Ectodermal cell (in vitro differentiated cells): Measurements from ENCODE around the gene FAM234B.
A peak's percentile ranks its signal among the peaks of the same experiment; 100 is the strongest.

ENCODE experiments used
- H3K27ac ChIP-seq: 2 replicates; pipeline ENCODE4 v1.7.0; 2013; ENCODE audit warnings: mild to moderate bottlenecking, low read depth, low read length; ENCODE audit not compliant: insufficient read depth, poor library complexity, severe bottlenecking
- H3K27me3 ChIP-seq: 2 replicates; pipeline ENCODE4 v1.7.0; 2013; ENCODE audit warnings: mild to moderate bottlenecking, low read length; ENCODE audit not compliant: insufficient read depth, control insufficient read depth, poor library complexity, severe bottlenecking
- H3K36me3 ChIP-seq: one replicate; pipeline ENCODE4 v1.7.0; 2013; ENCODE audit warnings: low read length; ENCODE audit not compliant: control insufficient read depth, insufficient read depth
- H3K4me1 ChIP-seq: one replicate; pipeline ENCODE4 v1.7.0; 2013; ENCODE audit warnings: low read length; ENCODE audit not compliant: control insufficient read depth, insufficient read depth
- H3K4me3 ChIP-seq: 2 replicates; pipeline ENCODE4 v1.7.0; 2013; ENCODE audit warnings: low read depth, low read length, control low read depth; ENCODE audit not compliant: insufficient read depth
- H3K9me3 ChIP-seq: 2 replicates; pipeline ENCODE4 v1.7.0; 2013; ENCODE audit warnings: mild to moderate bottlenecking, low read length, moderate library complexity; ENCODE audit not compliant: control insufficient read depth
- WGBS, 2 experiments: methylation state at CpG; one replicate each; pipeline ENCODE4 v1.1.7; 2013; ENCODE audit warnings: missing lambda C conversion rate in 2 of 2; 5-methylcytosine and 5-hydroxymethylcytosine counted together

Gene FAM234B

DNA sequence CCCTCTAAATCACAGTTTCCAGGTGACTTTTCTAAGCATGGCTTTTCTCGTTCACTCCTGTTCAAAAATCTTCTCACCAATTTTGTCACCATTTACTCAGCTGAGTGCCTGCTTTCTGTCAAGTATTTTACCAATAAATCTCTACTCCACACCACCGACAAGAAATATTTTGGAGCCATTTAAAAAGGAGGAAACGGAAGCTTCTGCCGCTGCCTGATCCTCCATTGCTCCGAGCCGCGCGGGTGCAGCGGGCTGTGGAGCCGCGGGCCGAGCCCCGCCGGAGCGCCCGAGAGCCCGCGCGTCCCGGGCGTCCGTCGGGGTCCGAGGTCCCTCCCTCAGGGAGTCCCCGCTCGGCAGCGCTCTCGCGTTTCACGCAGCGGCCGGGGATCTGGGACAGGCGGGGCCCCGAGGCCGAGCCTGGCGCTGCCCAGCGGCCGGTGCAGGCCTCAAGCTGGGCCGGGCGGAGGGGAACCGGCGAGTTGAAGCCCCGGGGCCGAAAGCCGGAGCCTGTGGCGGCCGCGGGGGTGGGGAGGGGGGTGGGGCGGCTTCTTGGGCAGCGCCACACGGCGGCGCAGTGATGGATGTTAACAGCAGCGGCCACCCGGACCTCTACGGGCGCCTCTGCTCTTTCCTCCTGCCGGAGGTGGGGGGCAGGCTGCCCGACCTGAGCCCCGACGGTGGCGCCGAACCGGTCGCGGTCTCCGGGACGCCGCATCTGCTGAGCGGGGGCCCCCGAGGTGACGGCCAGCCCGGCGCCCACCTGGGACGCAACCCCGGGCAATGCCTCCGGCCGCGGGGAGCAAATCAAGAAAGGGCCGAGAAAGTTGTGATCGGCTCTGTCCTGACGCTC is 43.0 kb upstream of the FAM234B start:
- H3K9me3 ChIP-seq = no peaks in the 10 kb centered on the region
- peak overlapping the region; percentile 63 for H3K4me3 ChIP-seq
- peak overlapping the region; percentile 40 for H3K27ac ChIP-seq
- H3K36me3 ChIP-seq = no peaks in the 10 kb centered on the region
- 2% methylated on average over 82 of the region's 82 CpGs for WGBS, 2 experiments
- peaks cover 2% of the 10 kb centered on the region for H3K4me1 ChIP-seq
- peaks cover 15% of the 10 kb centered on the region for H3K27me3 ChIP-seq

DNA sequence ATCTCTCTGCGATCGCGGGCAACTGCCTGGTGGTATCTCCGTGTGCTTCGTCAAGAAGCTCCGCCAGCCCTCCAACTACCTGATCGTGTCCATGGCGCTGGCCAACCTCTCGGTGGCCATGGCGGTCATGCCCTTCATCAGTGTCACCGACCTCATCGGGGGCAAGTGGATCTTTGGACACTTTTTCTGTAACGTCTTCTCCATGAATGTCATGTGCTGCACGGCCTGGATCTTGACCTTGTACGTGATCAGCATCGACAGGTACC is 42.5 kb upstream of the FAM234B start:
- H3K27ac ChIP-seq = no peak overlapping the region
- WGBS, 2 experiments = 65% methylated on average over 16 of the region's 16 CpGs

DNA sequence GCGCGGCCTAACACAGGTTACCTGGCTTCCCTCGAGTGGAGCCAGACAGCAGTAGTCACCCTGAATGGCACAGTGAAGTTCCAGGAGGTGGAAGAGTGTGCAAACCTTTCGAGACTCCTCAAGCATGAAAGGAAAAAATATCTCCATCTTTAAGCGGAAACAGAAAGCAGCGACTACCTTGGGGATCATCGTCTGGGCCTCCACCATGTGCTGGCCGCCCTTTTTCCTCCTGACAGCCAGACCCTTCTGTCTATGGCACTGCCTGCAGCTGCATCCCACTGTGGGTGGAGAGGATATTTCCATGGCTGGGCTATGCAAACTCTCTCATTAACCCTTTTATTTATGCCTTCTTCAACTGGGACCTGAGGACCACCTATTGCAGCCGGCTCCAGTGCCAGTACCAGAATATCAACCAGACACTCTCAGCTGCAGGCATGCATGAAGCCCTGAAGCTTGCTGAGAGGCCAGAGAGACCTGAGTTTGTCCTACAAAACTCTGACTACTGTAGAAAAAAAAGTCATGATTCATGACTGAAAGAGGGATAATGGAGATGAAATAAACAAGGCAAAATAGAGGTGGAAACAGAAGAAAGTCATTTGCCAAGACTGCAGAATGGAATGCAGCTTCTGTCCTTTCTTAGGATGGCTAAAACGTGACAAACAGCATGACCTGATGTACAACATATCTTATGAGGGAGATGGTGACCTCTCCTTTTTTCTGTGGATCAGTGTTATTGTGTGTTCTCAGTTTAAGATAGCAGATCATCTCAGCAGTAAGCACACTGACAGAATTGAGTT is 41.7 kb upstream of the FAM234B start:
- Histone ChIP-seq H3K36me3 (no peaks in the 10 kb centered on the region), H3K4me3 (no peak overlapping the region), H3K27me3 (peaks cover 15% of the 10 kb centered on the region), H3K27ac (no peak overlapping the region), H3K9me3 (no peaks in the 10 kb centered on the region), H3K4me1 (peaks cover 2% of the 10 kb centered on the region)
- 96 to 97% methylated on average over 10 of the region's 10 CpGs for WGBS, 2 experiments

More for the DNA sequence above, 42.5 kb upstream of the FAM234B start:
- peaks cover 15% of the 10 kb centered on the region for H3K27me3 ChIP-seq
- H3K9me3 ChIP-seq = no peaks in the 10 kb centered on the region
- peak overlapping the region; percentile 63 for H3K4me3 ChIP-seq
- peaks cover 2% of the 10 kb centered on the region for H3K4me1 ChIP-seq
- no peaks in the 10 kb centered on the region for H3K36me3 ChIP-seq

DNA sequence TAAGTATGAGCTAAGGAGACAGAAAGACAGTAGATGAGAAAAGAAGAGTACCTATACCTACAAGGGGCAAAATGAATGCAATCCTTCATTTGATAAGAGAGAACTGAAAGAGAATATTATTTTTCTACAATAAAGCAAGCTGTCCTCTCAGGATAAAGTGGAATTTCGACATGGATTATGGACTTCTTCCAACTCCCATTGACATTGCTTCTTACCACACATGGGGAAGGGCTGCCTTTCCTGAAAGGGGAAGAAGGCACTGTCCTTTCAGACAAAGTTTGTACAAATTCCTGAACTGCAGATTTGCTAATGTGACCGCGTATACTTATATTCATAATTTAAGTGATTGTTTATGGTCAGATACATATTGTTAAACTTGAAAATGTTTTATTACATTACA is 39.8 kb upstream of the FAM234B start:
- 95 to 100% methylated on average over 1 of the region's 3 CpGs for WGBS, 2 experiments
- H3K36me3 ChIP-seq = no peaks in the 10 kb centered on the region
- peaks cover 15% of the 10 kb centered on the region for H3K27me3 ChIP-seq

DNA sequence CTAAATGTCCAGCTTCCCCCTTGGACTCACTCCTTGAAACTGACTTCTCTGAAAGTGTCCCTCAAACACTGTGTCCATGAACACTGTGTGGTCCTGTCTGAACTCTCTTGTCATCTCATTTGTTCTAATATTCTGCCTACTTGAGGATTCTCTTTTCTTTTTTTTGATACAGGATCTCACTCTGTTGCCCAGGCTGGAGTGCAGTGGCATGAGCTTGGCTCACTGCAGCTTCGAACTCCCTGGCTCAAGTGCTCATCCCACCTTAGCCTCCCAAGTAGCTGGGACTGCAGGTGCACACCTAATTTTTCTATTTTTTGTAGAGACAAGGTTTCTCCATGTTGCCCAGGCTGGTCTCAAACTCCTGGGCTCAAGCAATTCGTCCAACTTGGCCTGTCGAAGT is 39.2 kb upstream of the FAM234B start:
- peaks cover 15% of the 10 kb centered on the region for H3K27me3 ChIP-seq
- no peaks in the 10 kb centered on the region for H3K9me3 ChIP-seq
- peaks cover 2% of the 10 kb centered on the region for H3K4me1 ChIP-seq
- WGBS, 2 experiments = 65 to 76% methylated on average over 3 of the region's 3 CpGs
- no peak overlapping the region for H3K4me3 ChIP-seq
- no peaks in the 10 kb centered on the region for H3K36me3 ChIP-seq
- H3K27ac ChIP-seq = no peak overlapping the region

More for the DNA sequence above, 39.8 kb upstream of the FAM234B start:
- no peak overlapping the region for H3K27ac ChIP-seq
- peaks cover 2% of the 10 kb centered on the region for H3K4me1 ChIP-seq
- H3K4me3 ChIP-seq = no peak overlapping the region
- H3K9me3 ChIP-seq = no peaks in the 10 kb centered on the region

DNA sequence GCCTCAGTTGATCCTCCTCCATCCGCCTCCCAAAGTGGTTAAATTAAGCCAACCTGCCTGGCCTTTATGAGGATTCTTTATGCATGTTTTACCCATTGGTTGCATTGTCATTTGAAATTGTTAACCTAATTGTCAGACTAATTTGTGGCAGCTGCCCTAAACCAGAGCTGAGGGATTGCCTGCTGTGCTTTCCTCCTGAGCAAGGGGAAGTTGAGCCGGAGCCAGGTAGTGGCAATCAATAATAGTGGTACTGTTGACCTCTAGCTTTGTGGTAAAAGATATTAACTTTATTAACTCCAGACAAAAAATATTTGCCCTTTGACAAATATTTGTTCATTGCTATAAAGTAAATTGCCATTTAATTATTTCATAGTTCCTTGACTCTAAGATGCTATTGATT is 38.5 kb upstream of the FAM234B start:
- WGBS, 2 experiments = 46 to 49% methylated on average over 1 to 2 of the region's 2 CpGs
- no peaks in the 10 kb centered on the region for H3K36me3 ChIP-seq
- H3K9me3 ChIP-seq = no peaks in the 10 kb centered on the region
- H3K27ac ChIP-seq = no peak overlapping the region
- H3K4me3 ChIP-seq = no peak overlapping the region
- peaks cover 2% of the 10 kb centered on the region for H3K4me1 ChIP-seq
- H3K27me3 ChIP-seq = peaks cover 15% of the 10 kb centered on the region

DNA sequence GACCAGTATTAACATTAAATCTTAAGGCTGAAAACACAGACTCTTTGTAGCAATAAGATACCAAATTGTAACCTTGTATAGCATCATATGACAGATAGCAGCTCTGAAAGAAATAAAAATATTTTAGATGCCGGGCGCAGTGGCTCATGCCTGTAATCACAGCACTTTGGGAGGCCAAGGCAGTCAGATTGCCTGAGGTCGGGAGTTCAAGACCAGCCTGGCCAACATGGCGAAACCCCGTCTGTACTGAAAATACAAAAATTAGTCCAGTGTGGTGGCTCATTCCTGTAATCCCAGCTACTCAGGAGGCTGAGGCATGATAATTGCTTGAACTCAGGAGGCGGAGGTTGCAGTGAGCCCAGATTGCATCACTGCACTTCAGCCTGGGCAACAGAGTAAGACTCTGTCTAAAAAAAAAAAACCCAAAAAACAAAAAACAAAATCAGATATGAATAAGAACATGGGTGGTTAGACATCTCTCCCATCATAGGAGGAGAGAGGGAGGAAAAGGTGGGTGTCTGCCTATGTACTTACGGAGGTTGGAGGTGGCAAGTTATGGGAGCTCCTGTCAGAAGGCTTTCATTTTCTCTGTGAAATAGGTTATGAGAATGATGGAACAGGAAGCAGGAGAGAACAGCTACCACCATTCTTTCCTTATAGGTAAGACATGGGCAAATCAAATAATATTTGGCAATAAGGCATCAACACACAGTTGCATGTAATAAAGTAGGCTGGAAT is 36.5 kb upstream of the FAM234B start:
- 94 to 96% methylated on average over 7 of the region's 7 CpGs for WGBS, 2 experiments
- Histone ChIP-seq H3K4me1 (peaks cover 2% of the 10 kb centered on the region), H3K36me3 (no peaks in the 10 kb centered on the region), H3K4me3 (no peak overlapping the region), H3K27ac (no peak overlapping the region), H3K9me3 (no peaks in the 10 kb centered on the region), H3K27me3 (peaks cover 4% of the 10 kb centered on the region)

DNA sequence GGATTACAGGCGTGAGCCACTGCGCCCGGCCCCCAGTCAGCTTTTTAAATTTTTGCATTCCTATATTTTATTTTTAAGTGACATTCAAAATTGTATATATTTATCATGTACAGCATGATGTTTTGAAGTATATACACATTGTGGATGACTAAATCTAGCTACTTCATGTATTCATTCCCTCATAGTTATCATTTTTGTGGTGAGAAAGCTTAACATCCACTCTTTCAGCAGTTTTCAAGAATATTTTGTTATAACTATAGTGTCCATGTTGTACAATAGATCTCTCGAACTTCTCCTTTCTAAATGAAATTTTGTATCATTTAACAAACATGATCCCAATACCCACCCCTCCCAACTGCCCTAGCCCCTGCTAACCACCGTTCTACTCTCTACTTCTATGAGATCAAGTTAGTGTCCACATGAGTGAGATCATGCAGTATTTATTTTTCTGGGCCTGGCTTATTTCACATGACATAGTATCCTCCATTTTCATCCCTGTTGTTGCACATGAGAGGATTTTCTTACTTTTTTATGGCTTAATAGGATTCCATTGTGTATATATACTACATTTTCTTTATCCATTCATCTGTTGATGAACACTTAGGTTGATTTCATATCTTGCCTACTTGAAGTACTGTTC is 35.3 kb upstream of the FAM234B start:
- no peak overlapping the region for H3K27ac ChIP-seq
- H3K27me3 ChIP-seq = no peaks in the 10 kb centered on the region
- H3K9me3 ChIP-seq = no peaks in the 10 kb centered on the region
- no peaks in the 10 kb centered on the region for H3K36me3 ChIP-seq
- H3K4me3 ChIP-seq = no peak overlapping the region
- H3K4me1 ChIP-seq = peaks cover 2% of the 10 kb centered on the region
- 75 to 80% methylated on average over 4 to 5 of the region's 5 CpGs for WGBS, 2 experiments

DNA sequence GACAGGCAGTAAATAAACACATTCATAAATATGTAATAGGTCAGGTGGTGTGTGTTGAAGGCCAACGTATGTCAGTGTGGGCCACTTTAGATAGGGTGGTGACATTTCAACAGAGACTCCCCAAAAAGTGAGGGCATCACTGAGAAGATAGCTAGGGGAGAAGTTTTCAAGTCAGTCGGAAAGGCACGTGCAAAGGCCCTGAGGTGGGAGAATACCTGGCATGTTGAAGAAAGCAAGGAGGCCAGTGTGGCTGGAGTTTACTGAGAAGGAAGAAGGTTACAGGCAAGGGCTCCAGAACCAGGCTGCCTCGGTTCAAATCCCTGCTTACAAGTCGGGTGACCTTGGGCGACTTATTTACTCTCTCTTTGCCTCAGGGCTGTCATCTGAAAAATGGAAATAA is 33.1 kb upstream of the FAM234B start:
- Histone ChIP-seq H3K4me3 (no peak overlapping the region), H3K9me3 (no peaks in the 10 kb centered on the region), H3K4me1 (no peaks in the 10 kb centered on the region), H3K27ac (no peak overlapping the region), H3K36me3 (no peaks in the 10 kb centered on the region), H3K27me3 (no peaks in the 10 kb centered on the region)
- WGBS, 2 experiments = 91 to 93% methylated on average over 6 of the region's 6 CpGs
